Head of caudate nucleus (tissue), 42 donors: Measurements from ENCODE around the gene PTPN5.
A peak's percentile ranks its signal among the peaks of the same experiment; 100 is the strongest.

Experiments used
- DNase-seq, 42 donors: peaks; one replicate each; pipeline versions ENCODE4 v3.0.0 to v3.0.0-alpha.2; 2020 to 2021; ENCODE audit warnings: mixed read lengths in 7 of 42
- intact Hi-C: fragments of 100-400 bp; cut with DNase I; formaldehyde crosslinking; loops from one replicate; pipeline ENCODE4 v1.15.0; 2022

Gene PTPN5

GRCh38 chr11:18749681-18750319 is 41.8 kb downstream of the PTPN5 start:
- intact Hi-C loops = no loop called here
- peak; percentile 40 to 94 (median 71) for DNase-seq

GRCh38 chr11:18748766-18749365 is 42.7 kb downstream of the PTPN5 start:
- intact Hi-C loops = no loop called here
- peak in 41 of 42 donors; percentile 44 to 97 (median 79) for DNase-seq

DNA sequence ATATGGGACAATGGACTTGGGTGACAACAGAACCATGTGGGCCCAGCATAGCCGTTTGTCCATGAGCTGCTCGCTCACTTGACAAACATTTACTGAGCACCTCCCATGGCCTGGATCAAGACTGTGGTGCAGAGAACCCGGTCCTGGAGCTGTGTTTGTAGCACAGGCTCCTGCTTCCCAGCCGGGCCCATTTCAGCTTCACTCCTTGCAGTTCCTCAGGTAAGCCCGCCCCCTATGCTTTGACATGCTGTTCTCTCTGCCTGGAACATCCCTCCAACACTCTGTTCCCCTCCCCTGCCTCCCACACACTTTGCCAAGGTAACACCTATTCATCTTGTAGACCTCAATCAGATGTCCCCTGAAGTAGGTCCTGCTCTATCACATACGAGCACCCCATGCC is 46.3 kb downstream of the PTPN5 start:
- intact Hi-C loops = no loop called here

GRCh38 chr11:18743900-18744514 is 47.6 kb downstream of the PTPN5 start:
- intact Hi-C loops = no loop called here
- DNase-seq = peak in 41 of 42 donors; percentile 31 to 90 (median 71)

More for the DNA sequence above, 46.3 kb downstream of the PTPN5 start:
- peak; percentile 48 to 94 (median 78) for DNase-seq

DNA sequence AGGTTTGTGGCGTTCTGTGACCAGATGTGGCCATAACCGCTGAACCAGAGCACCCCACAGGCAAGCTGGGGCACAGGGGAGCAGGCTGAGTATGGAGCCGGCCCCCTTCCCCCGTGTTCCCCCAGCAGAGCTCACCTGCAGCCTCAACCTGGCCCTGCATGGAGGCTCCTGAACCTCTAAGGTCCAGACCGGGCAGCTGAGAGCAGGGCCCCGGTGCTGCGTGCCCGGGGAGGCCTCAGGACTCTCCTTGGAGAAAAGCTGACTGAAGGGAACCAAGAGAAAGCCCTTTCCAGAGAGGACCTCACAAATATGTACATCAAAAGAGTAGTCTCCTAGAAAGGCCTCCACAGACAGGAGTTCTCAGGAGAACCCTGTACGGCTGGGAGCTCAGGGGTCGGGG is 48.2 kb downstream of the PTPN5 start:
- intact Hi-C loops = no loop called here
- no peak for DNase-seq

DNA sequence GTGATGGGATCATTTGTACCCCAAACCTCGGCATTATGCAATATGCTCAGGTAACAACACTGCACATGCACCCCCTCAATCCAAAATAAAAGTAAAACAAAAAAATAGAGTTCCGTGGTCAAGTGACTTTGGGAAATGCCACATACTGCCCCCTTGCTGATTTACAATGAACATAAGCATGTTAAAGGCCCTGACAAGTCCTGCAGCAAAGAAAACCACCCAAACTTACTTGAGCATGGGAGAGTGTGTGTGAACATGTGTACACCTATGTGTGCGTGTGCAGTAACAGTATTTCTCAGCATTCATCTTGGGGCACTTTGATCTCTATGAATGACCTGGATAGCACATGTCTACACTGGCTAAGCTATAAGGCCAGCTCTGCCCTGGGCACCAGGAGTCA is 49.8 kb downstream of the PTPN5 start:
- DNase-seq = no peak
- intact Hi-C loops = no loop called here

- intact Hi-C loops = no loop called here
- DNase-seq = peak in 2 of 42 donors; percentile 36 to 47
Observed at GRCh38 chr11:18739685-18740084, 51.9 kb downstream of the PTPN5 start.

DNA sequence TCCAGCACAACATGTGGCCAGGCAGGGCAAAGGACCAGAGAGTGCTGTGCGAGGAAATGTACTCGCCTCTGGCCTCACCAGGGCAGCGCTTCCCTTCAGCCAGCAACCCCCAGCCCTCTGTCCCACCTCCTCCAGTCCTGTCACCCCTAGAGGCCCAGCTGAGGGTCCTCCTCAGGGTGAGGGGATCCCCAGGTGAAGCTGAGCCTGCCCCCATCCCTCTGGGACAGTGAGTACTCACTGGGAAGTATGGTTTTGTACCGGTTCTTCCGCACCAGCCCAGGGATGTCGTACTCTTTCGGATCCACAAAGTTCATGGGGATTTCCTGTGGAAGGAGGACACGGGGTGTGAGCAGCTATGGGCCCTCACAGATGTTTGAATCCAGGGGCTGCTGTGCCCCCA is 54.0 kb downstream of the PTPN5 start:
- DNase-seq = no peak
- intact Hi-C loops = no loop called here

DNA sequence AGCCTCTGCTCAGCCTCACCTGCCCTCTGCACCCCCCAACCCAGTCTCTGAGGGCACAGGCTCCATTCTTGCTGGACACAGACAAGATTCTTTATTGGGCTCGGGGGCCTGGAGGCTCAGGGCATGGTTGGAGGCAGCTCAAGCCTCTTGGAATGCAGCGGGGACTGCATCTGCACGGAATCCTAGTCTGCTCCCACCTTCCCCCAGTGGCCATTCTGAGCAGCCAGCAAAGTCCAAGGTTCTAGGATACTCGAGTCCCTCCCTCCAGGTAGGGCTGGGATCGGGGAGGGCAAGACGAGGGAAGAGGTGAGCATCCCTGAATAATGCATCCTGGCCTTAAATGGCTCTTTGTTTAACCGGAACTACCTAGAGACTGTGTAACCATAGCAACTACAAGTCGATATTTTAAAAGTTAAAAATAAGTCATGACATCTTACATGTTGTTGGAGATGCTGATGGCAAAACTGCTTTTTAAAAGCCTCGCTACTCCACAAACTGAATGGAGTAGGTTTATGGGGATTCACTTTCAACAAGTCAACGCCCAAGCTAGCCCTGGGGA is 54.9 kb downstream of the PTPN5 start:
- DNase-seq = peak in 1 of 42 donors; percentile 41
- intact Hi-C loops = no loop called here

GRCh38 chr11:18733202-18733601 is 58.4 kb downstream of the PTPN5 start:
- intact Hi-C loops = no loop called here
- DNase-seq = no peak

DNA sequence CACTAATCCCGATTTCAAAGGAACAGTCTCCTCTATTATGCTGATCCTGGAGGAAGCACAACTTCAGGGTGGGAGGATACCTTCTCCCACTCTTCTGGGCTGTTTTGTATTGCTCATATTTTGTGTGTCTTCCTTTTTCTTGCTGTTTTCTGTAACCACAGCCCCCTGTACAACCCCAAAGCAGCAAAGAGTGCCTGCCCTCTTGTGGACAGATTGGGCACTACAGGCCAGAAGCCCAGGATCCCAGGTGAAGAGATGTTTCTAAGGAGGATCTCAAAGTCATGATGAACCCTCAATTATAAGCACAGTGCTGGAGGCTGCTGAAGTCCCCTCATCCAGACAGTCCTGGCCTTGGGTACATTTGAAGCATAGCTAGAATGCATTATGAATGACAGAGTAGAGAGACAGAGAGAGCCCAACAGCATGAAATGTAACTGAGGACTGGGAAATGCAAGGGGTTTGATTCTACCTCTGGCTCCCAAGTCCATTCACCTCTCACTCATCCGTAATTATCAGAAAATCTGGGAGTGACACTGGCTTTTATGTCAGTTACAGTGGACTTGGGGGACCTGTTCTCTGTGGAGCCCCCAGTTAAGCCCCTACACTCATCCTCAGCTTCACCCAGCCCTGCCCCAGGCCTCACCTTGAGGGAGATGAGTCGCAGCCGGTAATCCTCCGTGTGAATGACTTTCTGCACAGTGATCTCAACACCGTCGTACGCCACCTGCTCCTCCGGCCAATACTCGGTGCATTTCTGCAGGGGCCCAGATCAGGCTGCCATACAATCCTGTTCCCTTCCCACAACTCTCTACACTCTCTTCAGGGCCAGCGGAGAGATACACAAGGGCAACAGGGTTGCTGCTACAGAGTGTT is 59.4 kb downstream of the PTPN5 start:
- DNase-seq = peak in 40 of 42 donors; percentile 53 to 90 (median 77)
- intact Hi-C loops = no loop called here

DNA sequence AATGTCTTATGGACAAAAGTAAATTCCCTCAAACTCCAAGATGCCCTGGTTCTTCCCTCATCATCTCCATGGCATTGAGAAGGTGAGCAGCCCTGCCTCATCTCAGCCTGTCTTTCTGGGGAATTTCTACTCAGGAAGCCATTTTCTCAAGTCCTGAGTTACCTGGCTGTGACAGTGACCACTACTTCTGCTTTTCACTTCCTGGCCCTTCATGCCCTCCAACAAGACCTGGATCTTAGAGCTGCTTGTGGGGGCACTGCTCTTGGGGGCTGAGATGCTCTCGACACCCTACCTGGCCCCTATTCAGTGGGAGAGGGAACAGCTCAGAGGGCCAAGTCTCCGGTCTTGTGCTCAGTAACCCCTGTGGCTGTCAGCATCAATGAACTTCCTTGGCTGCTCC is 60.2 kb downstream of the PTPN5 start:
- intact Hi-C loops = no loop called here
- no peak for DNase-seq

DNA sequence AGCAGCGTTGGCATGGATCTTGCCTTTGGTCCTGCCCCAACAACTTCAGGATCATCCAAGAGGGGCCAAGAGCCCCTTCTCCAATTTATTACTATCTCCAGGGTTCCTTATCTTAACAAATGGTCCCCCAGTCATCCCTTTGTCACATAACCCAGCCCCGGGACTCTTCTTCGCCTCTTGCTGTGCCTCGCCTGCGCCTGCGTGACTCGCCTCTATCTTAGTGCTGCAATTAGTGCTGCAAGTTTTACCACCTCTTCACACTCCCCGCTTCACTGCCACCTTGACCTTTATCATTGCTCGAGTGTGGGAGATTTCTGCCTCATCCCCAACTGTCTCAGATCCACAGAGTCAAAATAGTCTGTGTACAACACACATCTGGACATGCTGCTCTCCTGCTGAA is 61.6 kb downstream of the PTPN5 start:
- peak in 1 of 42 donors; percentile 43 for DNase-seq
- intact Hi-C loops = no loop called here

DNA sequence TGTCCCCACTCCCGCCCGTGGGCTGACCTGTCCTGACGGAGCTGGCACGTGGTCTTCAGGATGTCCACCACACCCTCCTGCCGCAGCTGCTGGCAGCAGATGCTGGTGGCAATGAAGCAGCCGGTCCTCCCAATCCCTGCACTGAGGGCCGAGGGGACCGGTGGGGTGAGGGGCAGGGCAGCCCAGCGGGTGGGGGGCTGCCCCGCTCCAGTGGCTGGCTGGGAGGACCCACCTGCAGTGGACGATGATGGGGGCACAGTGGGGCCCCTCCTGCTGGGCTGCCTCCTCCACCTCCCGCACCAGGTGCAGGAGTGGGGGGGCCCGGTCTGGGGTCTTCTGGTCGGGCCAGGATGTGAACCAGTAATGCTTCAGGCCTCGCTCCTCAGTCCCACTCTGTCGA is 62.2 kb downstream of the PTPN5 start:
- intact Hi-C loops = no loop called here
- DNase-seq = peak in 1 of 42 donors; percentile 42

GRCh38 chr11:18728658-18729057 is 62.9 kb downstream of the PTPN5 start:
- DNase-seq = peak in 1 of 42 donors; percentile 34
- intact Hi-C loops = no loop called here

- DNase-seq = peak in 29 of 42 donors; percentile 33 to 79 (median 62)
- intact Hi-C loops = no loop called here
Observed at GRCh38 chr11:18727479-18728236, 63.9 kb downstream of the PTPN5 start.

DNA sequence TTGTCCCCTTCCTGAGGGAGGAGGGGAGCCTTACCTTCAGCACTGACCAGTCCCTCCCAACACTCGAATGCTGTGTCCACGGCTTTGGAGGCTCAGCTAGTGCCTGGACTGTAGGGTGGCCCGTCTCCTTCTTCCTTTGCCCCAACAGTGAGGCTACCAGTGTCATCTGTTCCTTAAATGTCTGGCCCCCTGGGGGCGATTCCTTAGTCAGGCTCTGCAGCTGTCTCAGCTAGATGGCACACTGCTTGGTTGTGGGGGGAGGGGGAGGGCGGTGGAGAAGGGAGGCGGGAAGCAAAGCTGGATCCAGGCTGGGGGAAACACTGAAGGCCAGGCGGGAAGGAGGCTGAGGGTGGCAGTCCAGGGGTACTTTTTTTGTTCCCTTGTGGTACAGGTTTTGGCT is 65.6 kb downstream of the PTPN5 start, which contains the start of gene IGSF22:
TSS of gene IGSF22 (minus strand) at position 149 of the 400 bp plus-strand sequence. CDS start 1,952 bp downstream, outside the sequence.
- DNase-seq = no peak
- intact Hi-C loops = no loop called here

- intact Hi-C loops = no loop called here
- DNase-seq = peak; percentile 58 to 96 (median 84)
Observed at GRCh38 chr11:18723991-18724390, 67.6 kb downstream of the PTPN5 start.

- no peak for DNase-seq
- intact Hi-C loops = no loop called here
Observed at GRCh38 chr11:18722293-18722637, 69.3 kb downstream of the PTPN5 start.
